NCI-H748 (cell line): Measurements from ENCODE around the gene ABCC3.
A peak's percentile ranks its signal among the peaks of the same experiment; 100 is the strongest.
"Not testable (repeated sequence)": the region's sequence is repeated elsewhere in the genome, so short reads cannot be mapped to it uniquely, and the experiment has no call there.

Experiments used
- DNase-seq: peaks from one replicate; lab custom pipeline; 2025; ENCODE audit not compliant: unreplicated experiment; lab: John Stamatoyannopoulos, UW

Gene ABCC3

GRCh38 chr17:50663812-50664374 is 29.2 kb downstream of the ABCC3 start:
- DNase-seq, result no peak

GRCh38 chr17:50664788-50665458 is 30.2 kb downstream of the ABCC3 start:
- no peak for DNase-seq

GRCh38 chr17:50665838-50666237 is 31.2 kb downstream of the ABCC3 start:
- DNase-seq, result no peak

- no peak for DNase-seq
Observed at GRCh38 chr17:50666316-50666715, 31.6 kb downstream of the ABCC3 start.

GRCh38 chr17:50667259-50668024 is 32.8 kb downstream of the ABCC3 start:
- DNase-seq, result no peak

- DNase-seq, result no peak
Observed at GRCh38 chr17:50668025-50668837, 33.5 kb downstream of the ABCC3 start.

- DNase-seq, result no peak
Observed at GRCh38 chr17:50668838-50669581, 34.3 kb downstream of the ABCC3 start.

GRCh38 chr17:50672071-50672470 is 37.4 kb downstream of the ABCC3 start:
- no peak for DNase-seq

- no peak for DNase-seq
Observed at GRCh38 chr17:50672831-50673551, 38.3 kb downstream of the ABCC3 start.

- no peak for DNase-seq
Observed at GRCh38 chr17:50675190-50675589, 40.5 kb downstream of the ABCC3 start.

GRCh38 chr17:50675627-50676026 is 40.9 kb downstream of the ABCC3 start:
- DNase-seq, result no peak

- no peak for DNase-seq
Observed at GRCh38 chr17:50676065-50676975, 41.6 kb downstream of the ABCC3 start.

- DNase-seq, result no peak
Observed at GRCh38 chr17:50677851-50678375, 43.2 kb downstream of the ABCC3 start.

GRCh38 chr17:50679008-50679544 is 44.4 kb downstream of the ABCC3 start:
- DNase-seq, result no peak

- DNase-seq, result no peak
Observed at GRCh38 chr17:50680126-50680525, 45.4 kb downstream of the ABCC3 start.

GRCh38 chr17:50680543-50681262 is 46.0 kb downstream of the ABCC3 start:
- not testable (repeated sequence) for DNase-seq

GRCh38 chr17:50681263-50682200 is 46.9 kb downstream of the ABCC3 start:
- DNase-seq, result peak; percentile 41
